ENCODE data around the gene RDH13.

DNA sequence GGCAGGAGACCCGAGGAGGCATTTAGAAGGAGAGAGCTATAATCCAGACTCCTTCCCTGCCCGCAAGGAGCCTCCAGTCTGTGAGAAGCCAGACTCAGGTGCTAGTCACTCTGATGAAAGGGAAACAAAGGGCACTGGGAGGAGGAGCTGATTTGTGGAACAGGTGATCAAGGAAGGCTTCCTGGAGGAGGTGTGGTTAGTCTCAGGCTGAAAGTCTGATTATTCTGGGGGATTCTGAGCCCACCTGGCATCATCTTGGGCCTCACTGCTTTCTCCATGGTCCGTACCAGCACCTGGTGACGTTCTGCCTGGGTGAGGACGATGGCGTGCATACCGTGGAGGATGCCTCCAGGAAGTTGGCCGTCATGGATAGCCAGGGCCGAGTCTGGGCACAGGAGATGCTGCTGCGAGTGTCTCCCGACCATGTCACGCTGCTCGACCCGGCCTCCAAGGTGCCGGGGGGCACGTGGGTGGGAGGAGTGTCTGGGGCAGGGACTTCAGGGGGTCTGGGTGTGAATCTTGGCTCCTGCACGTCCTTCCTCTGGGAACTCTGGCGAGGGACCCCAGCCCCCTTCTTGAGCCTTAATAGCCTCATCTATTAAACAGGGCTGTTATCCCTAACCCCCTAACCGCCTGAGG, 16.6 kb upstream of the RDH13 start:
- TF ChIP-seq EZH2 (IDR thresholded peaks at IDR 0.05; ENCODE audit: insufficient read depth, poor library complexity, severe bottlenecking): no peak
- no peak for TF ChIP-seq EZH2phosphoT487 (IDR thresholded peaks at IDR 0.05; ENCODE audit: insufficient read depth, low read depth)
